C4-2B (cell line): ENCODE data around the gene EVC.

Source experiments
- H3K27ac ChIP-seq: fragments of 450-650 bp; 2 replicates; pipeline ENCODE4 v1.5.1; 2017
- CTCF ChIP-seq: fragments of 450-650 bp; conservative IDR thresholded peaks from 2 replicates; pipeline ENCODE4 v1.5.1; 2017; ENCODE audit warnings: mild to moderate bottlenecking
- ZFX ChIP-seq: fragments of 450-650 bp; IDR thresholded peaks from 2 replicates; pipeline ENCODE4 v1.6.1; 2017

EVC gene

GRCh38 chr4:5798946-5799345 lies 87.9 kb downstream of the EVC start:
- TF ChIP-seq CTCF (no peak), ZFX (no peak)
- H3K27ac ChIP-seq: no peak overlapping the region

GRCh38 chr4:5799406-5799805 lies 88.4 kb downstream of the EVC start:
- no peak for TF ChIP-seq ZFX
- no peak for TF ChIP-seq CTCF
- no peak overlapping the region for H3K27ac ChIP-seq

- TF ChIP-seq ZFX: no peak
- no peak for TF ChIP-seq CTCF
- H3K27ac ChIP-seq: no peak overlapping the region
Observed at GRCh38 chr4:5800496-5800895, 89.5 kb downstream of the EVC start.

GRCh38 chr4:5801696-5802095 lies 90.7 kb downstream of the EVC start:
- TF ChIP-seq ZFX: no peak
- no peak for TF ChIP-seq CTCF

GRCh38 chr4:5802565-5802964 lies 91.6 kb downstream of the EVC start:
- no peak for TF ChIP-seq ZFX
- TF ChIP-seq CTCF: no peak
- no peak overlapping the region for H3K27ac ChIP-seq

More at GRCh38 chr4:5801696-5802095, 90.7 kb downstream of the EVC start:
- H3K27ac ChIP-seq: no peak overlapping the region

GRCh38 chr4:5804656-5805055 lies 93.7 kb downstream of the EVC start:
- no peak overlapping the region for H3K27ac ChIP-seq
- TF ChIP-seq CTCF (peak; percentile 31), ZFX (no peak)

GRCh38 chr4:5805270-5805669 lies 94.3 kb downstream of the EVC start:
- TF ChIP-seq ZFX (no peak), CTCF (no peak)
- no peak overlapping the region for H3K27ac ChIP-seq
